ENCODE data around the gene CDRT4.

CDRT4 gene

DNA sequence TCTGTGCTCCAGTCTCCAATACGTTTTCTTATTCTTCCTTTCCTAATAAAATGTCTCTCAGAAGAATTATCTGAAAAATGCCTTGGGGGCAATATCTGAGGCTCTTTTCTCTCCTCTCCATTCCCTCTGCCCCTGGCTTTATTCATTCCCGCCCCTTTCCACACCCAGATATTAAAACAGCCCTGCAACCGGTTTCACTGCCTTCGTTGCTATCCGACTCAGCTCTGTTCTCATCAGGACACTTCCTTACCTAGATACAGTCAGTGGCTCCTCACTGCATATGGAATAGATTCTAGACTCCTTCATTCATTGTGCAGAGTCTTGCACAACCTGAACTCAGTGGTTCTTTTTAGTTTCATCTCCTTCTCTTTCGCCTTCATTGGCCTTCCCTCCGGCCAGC lies 74.0 kb downstream of the CDRT4 start:
- DNase-seq (ENCODE audit: low read depth) = no peak

DNA sequence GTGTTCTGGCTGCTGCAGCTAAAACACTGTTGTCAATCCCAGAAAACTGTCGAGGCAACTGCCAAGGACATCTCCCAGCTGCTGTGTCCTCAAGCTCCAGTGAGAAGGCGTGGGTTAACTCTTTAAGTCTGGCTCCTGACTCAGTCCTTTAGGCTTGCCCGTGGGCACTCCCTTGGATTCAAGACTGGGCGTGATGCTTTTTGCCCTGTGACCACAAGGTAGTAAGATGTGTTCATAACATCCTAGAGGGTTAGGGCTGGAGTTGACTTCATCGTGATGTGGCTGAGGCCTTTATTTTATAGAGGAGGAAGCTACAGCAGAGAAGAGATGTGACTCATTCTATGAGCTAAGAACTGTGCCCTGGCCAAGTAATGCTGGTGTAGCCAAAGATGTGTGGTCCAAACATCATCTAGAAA lies 75.1 kb downstream of the CDRT4 start:
- no peak for DNase-seq (ENCODE audit: low read depth)

DNA sequence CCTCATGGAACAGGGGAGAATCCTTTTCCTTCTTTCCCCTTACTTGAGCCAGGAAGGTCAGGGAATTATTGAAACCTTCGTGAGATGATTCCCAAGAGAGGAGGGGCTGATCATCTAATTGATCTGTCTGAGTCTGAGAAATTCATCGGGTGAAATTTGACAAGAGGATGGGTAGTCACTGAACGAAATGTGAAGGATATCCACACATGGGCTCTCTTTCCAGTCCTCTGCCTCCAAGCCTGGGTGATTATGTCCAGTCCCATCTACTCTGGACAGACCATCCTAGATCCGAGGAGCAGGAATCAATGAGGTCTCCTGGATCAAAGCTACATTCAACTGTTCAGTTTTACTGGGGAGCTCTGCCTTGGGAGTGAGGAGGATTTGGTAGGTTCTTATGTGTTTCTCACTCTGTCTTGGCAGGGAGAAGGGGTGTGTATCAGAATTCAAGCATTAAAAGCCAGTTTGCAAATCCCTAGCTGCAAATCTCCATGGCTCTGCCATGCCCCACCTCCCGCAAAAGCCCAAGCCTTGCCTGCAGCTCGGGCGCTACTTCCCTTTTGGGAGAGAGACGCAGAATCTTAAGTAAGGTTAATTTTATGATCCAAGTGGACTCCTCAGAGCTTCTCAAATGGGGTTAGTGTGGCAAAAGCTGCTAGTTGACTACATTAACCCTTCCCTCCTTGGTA lies 78.9 kb downstream of the CDRT4 start:
- no peak for DNase-seq (ENCODE audit: low read depth)

DNA sequence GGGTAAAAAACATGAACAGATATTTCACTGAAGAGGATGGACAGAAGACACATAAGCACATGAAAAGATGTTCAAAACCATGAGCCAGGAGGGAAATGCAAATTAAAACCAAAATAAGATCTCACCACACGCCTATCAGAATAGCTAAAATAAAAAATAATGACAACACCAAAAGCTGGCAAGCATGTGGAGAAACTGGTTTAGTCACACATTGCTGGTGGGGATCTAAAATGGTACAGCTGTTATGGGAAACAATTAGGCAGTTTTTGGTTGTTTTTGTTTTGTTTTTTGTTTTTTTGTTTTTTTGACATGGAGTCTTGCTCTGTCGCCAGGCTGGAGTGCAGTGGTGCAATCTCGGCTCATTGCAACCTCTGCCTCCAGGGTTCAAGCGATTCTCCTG lies 81.3 kb downstream of the CDRT4 start:
- DNase-seq (ENCODE audit: low read depth) = no peak
